Measurements from ENCODE around the gene SAP25.
A peak's percentile ranks its signal among the peaks of the same experiment; 100 is the strongest.
"Not testable (repeated sequence)": the region's sequence is repeated elsewhere in the genome, so short reads cannot be mapped to it uniquely, and the experiment has no call there.

SAP25 gene

DNA sequence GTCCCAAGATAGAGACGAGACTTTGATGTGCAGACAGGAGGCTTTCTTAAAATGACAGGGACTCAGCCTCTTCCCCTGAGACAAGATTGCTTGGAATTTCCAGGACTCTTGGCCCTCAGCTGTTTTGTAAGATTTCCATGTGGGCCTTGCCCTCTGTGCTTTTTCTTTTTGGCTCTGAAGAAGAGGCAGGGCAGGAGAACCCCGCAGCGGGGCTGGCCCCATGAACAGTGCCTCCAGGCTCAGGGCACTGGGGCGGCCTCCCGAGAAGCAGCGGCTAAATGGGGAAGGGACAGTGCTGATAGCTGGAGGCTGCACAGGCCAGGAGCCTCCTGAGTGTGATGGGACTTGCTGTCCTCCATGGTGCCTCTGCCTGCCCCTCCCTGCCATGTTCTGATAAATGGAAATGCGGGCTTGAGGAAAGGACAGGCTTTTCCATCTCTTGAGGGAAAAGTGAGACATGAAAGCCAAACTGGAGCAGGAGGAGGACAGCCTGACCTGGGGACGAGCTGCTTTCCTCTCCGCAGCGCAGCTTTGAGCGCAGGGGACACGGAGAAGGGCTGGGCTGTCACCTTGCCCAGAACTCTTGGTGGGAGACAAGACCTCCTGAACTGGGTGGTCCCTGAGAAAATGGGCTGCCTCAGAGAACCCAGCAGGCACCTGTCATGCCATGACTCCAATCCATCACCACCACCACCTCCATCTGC, 12.1 kb downstream of the SAP25 start:
- DNase-seq (ENCODE audit: low spot score), result no peak

DNA sequence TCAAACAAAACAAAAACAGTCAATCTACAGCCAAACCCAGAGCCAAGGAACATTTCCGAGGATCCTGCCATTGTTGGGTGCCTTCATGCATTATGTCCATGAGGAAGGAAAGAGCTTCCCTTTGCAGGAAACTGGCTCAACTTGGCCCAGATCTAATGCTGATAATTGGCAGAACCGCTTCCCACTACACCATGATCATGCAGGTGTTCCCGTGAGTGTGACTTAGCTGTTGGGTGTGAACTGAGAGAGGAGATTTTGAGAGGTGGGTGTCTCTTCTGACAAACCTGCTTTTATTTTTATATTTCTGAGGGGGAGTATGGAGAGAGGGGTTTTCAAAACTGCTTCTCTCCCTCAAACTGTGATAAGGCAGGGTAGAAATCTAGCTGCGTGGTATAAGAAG, 14.6 kb downstream of the SAP25 start:
- no peak for DNase-seq (ENCODE audit: low spot score)

GRCh38 chr7:100556541-100556940, 17.2 kb downstream of the SAP25 start:
- peak; percentile 69 for DNase-seq (ENCODE audit: low spot score)

- no peak for DNase-seq (ENCODE audit: low spot score)
Observed at GRCh38 chr7:100555701-100556100, 18.0 kb downstream of the SAP25 start.

GRCh38 chr7:100553032-100553431, 20.7 kb downstream of the SAP25 start:
- no peak for DNase-seq (ENCODE audit: low spot score)

DNA sequence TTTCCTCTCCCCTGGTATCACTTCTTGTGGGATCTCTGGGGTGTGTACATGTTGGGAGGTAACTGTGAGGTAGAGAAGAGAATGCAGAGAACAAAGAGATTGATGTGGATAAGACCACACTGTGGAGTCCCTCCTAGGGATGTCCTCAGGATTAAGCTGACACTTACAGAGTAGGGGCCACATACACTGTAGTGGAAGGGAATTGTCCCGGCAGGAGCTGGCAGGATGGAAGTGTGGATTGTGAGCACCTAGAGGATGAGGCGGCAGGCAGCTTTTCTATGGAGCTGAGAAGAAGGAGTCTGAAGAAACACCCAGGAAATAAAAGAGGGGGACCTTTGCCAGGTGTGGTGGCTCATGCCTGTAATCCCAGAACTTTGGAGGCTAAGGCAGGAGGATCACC, 21.2 kb downstream of the SAP25 start:
- no peak for DNase-seq (ENCODE audit: low spot score)

DNA sequence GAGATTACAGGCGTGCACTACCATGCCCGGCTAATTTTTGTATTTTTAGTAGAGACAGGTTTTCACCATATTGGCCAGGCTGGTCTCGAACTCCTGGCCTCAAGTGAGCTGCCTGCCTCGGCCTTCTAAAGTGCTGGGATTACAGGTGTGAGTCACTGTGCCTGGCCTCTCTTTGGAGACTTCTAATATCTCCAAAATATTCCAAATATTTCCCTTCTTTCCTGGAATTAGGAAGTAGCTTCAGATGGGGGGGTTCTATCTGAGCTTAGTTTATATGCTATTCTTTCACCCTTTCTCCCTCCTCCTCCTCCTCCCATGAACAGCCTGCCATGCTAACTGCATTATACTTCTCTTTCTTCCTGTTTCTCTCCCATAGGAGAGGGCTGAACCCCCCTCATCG, 25.3 kb downstream of the SAP25 start:
- not testable (repeated sequence) for DNase-seq (ENCODE audit: low spot score)

- no peak for DNase-seq (ENCODE audit: low spot score)
Observed at GRCh38 chr7:100547872-100548271, 25.8 kb downstream of the SAP25 start.

DNA sequence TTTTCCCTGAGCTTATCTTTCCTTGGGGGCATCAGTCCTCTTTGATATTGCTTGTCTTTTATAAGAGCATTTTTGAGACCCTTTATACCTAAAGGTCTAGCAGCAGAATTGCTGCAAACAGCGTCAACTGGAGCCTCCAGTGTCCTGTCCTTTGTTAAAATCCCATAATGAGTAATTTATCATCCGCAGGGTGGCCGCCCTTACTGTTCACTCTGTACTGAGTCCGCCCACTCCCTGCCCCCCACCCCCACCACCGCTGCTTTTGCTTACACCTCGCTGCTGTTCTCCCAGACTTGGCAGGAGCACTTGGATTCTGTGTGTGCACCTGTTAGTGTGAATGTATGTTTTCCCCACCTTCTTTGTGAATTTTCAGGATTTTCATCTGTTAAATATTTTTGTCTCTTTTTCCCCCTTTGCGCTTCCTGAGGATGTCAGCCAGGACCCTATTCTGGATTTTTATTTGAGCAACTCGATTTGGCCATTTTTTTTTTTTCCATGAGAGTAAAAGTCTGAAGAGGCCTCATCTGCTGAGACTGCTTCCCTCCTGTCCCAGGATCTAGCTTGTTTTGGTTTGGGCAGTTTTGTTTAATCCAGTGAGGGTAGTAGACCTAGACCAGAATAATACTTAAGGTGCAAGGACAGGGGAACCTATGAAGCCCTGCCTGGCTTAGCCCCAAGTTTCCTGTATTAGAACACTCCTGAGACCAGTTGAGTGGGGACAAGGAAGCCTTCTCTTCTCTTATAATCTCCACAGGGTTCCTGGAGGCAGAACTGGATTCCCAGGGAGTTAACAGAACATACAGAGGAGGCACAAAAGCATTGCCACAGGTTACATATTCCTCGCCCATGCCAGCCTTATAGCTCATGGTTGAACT, 26.5 kb downstream of the SAP25 start:
- DNase-seq (ENCODE audit: low spot score), result no peak

DNA sequence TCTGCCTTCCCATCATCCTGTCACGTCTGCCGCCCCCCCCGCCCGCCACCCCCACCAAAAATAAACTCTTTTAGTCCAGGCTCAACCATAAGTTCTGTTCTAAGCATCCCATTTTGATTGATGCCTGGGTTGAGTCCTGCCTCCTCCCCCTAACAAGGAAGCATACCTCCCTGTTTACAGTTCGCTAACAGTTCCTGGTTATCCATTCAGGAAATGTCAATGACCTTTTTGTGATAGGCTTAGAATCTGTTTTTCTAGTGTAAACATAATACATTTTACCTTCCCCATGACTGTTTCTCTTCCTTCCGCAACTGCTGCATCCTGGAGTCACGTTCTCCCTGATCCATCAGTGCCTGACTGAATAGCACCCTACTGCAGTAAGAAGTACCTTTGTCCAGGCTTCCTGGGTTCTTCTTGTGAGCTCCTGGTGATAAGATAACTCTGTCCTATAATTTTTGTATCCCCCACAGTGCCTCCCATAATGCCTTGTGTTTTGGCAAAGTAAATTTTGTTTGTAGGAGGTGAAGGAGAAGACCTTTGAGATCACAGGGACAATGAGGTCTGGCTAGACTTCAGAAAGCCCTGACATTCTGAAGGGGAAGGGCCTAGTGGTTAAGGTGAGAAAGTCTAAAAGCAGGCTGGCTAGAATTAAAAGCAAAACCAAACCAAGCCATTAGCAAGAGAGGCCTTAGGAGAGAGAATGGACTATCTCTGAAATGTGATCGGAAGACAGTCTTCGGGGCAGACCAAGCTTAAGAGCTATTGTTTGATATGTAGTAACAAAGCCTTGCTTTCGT, 27.4 kb downstream of the SAP25 start:
- DNase-seq (ENCODE audit: low spot score), result no peak

- DNase-seq (ENCODE audit: low spot score), result no peak
Observed at GRCh38 chr7:100545360-100546128, 28.2 kb downstream of the SAP25 start.

GRCh38 chr7:100544967-100545359, 28.7 kb downstream of the SAP25 start:
- DNase-seq (ENCODE audit: low spot score), result no peak

GRCh38 chr7:100544386-100544785, 29.3 kb downstream of the SAP25 start:
- DNase-seq (ENCODE audit: low spot score), result no peak

GRCh38 chr7:100543586-100543985, 30.1 kb downstream of the SAP25 start:
- no peak for DNase-seq (ENCODE audit: low spot score)

DNA sequence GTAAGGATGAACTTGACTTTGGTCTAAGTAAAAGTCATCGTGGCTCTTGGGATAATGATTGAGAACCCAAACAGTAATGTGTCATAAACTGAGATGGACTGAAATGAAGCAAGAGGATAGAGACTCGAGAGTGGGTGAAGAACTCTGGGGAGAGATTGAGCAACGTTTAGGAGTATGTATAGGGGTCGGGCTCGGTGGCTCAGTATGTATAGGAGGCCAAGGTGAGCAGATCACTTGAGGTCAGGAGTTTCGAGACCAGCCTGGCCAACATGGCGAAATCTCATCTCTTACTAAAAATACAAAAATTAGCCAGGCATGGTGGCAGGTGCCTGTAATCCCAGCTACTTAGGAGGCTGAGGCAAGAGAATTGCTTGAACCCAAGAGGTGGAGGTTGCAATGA, 32.4 kb downstream of the SAP25 start:
- not testable (repeated sequence) for DNase-seq (ENCODE audit: low spot score)

GRCh38 chr7:100540073-100540723, 33.5 kb downstream of the SAP25 start:
- DNase-seq (ENCODE audit: low spot score), result no peak

- DNase-seq (ENCODE audit: low spot score), result no peak
Observed at GRCh38 chr7:100539436-100540006, 34.2 kb downstream of the SAP25 start.

GRCh38 chr7:100538654-100539435, 34.9 kb downstream of the SAP25 start, which contains the start of gene AGFG2:
Gene AGFG2 (plus strand): TSS chr7:100539203. CDS start chr7:100539347, 144 bp downstream.
- peak; percentile 100 for DNase-seq (ENCODE audit: low spot score)

GRCh38 chr7:100538348-100538653, 35.4 kb downstream of the SAP25 start:
- no peak for DNase-seq (ENCODE audit: low spot score)

DNA sequence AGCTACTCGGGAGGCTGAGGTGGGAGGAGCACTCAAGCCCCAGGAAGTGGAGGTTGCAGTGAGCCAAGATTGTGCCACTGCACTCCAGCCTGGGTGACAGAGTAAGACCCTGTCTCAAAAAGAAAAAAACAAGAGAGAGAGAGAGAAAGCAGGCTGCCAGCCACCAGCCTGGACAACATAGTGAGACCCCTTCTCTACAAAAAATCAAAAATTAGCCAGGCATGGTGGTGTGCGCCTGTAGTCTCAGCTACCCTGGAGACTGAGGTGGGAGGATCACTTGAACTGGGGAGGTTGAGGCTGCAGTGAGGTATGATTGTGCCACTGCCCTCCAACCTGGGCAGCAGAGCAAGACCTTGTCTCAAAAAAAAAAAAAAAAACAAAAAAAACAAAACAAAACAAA, 37.0 kb downstream of the SAP25 start:
- DNase-seq (ENCODE audit: low spot score), result not testable (repeated sequence)
